ENCODE data around the gene PIK3R5.

GRCh38 chr17:8916466-8916865, 49.0 kb downstream of the PIK3R5 start:
- TF ChIP-seq CTCF (IDR thresholded peaks at IDR 0.05; ENCODE audit: borderline replicate concordance, extremely low read depth, low read length, poor library complexity, severe bottlenecking), result no peak
- TF ChIP-seq EZH2 (IDR thresholded peaks at IDR 0.05; ENCODE audit: borderline replicate concordance, low read depth, low read length, severe bottlenecking), result no peak

Data from DND-41 (cell line).